GM18951 (cell line): ENCODE data around the gene LGR6.

Experiments used
- POLR2A ChIP-seq: IDR thresholded peaks from 4 replicates; pipeline ENCODE4 v1.6.1; 2011; ENCODE audit warnings: mild to moderate bottlenecking; ENCODE audit not compliant: insufficient read length, insufficient read depth; ENCODE audit errors: extremely low read depth
- in situ Hi-C: fragments of 300-500 bp; cut with MboI; formaldehyde crosslinking; loops from one replicate; pipeline ENCODE4 v1.12.0; 2022; ENCODE audit warnings: low sequenced_read_pairs, mixed read lengths, inconsistent platforms; ENCODE audit not compliant: unreplicated experiment

The LGR6 gene

GRCh38 chr1:202215472-202216130 is 22.0 kb downstream of the LGR6 start:
- TF ChIP-seq POLR2A, result no peak

GRCh38 chr1:202216691-202217090 is 23.1 kb downstream of the LGR6 start:
- TF ChIP-seq POLR2A, result no peak
- in situ Hi-C loops, result no loop called here

More at GRCh38 chr1:202215472-202216130, 22.0 kb downstream of the LGR6 start:
- in situ Hi-C loops, result no loop called here

DNA sequence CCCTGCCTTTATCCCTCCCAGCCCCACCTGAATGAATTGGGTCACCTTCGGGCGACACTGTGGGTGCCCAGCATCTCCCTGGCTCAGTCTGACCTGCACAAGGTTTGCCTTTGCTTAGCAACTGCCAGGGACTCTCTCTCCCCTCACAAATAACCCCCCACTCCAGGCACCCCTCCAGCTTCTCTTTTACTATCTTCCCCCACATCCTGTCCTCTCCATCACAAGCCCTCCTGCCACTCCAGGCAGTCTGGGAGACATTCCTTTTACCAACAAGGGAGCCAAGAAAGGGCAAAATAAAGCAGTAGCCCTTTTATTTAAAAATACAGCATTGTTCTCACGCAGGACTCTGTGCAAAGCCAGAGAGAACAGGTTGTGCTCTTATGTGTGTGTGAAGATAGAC is 23.9 kb downstream of the LGR6 start:
- in situ Hi-C loops, result no loop called here
- no peak for TF ChIP-seq POLR2A

DNA sequence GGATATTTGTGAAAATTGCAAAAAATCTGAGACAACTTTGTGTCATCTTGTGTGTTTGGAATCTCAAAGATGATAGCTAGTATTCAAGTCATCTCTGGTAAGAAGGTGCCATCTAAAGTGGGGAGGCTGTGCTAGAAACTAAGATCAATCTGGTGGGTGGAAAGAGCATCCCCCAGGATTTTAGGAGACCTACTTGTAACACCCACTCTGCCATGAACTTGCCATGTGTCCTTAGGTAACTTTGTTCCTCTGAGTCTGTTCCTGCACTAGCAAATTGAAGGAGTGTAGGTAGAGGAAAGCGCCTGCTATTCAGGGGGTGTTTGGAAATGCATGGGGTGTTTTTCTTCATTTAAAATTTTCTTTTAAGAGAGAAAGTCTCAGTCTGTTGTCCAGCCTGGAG is 24.4 kb downstream of the LGR6 start:
- in situ Hi-C loops, result no loop called here
- no peak for TF ChIP-seq POLR2A

DNA sequence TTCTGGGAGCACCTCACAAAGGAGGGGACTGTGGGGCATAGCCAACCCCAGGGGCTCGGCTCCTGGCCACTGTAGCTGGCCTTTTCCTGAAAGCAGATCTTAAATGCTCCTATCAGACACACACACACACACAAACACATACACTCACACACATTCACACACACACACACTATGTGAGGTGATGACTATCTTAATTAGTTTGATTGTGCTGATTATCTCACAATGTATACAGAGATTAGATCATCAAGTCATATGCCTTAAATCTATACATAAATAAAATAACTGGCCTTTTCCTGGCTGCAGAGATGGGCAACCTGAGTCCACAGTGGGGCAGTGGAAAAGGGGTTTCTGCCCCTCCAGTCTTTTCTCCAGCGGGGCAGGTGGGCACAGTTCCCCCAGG is 27.1 kb downstream of the LGR6 start:
- TF ChIP-seq POLR2A, result no peak
- in situ Hi-C loops, result no loop called here

GRCh38 chr1:202221911-202222909 is 28.6 kb downstream of the LGR6 start:
- TF ChIP-seq POLR2A, result no peak
- in situ Hi-C loops, result no loop called here

DNA sequence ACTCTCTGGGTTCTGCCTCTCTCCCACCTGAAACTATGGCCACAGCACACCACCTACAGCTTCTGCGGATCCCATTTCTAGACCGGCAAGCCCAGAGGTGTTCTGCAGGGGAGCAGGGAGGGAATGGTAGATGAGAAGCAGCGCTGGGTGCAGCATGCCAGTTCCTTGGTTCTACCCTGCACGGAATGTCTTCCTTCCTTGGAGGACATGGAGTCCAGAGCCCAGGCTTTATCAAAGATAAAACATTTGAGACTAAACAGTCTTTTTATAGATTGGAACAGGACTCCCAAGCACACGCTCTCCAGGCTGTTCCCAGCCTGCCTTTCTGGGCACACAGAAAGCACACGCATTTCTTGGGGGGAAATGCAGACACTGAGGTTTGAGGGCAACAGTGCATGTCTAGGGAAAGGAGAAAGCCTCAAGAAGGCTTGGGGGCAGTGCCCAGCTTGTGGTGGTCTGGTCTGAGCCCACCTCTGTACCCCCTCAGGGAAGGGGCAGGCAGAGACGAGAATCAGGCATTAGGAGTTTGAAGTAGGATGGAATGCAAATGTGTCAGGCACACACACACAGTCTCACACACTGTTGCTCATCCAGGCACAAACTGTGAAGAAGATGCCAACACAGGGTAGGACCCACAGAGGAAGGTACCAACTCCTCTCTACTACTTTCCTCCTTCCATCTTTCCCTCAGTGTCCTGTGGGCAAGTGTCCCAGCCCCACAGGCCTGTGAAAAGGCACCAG is 29.7 kb downstream of the LGR6 start:
- in situ Hi-C loops, result no loop called here

GRCh38 chr1:202224453-202224852 is 30.9 kb downstream of the LGR6 start:
- TF ChIP-seq POLR2A, result no peak
- in situ Hi-C loops, result no loop called here

More for the DNA sequence above, 29.7 kb downstream of the LGR6 start:
- TF ChIP-seq POLR2A, result no peak

GRCh38 chr1:202225131-202225530 is 31.5 kb downstream of the LGR6 start:
- TF ChIP-seq POLR2A, result no peak
- in situ Hi-C loops, result no loop called here

- in situ Hi-C loops, result no loop called here
These were observed 33.6 kb downstream of the LGR6 start for GRCh38 chr1:202227053-202227672.

GRCh38 chr1:202227997-202228401 is 34.4 kb downstream of the LGR6 start:
- in situ Hi-C loops, result no loop called here

More at GRCh38 chr1:202227053-202227672, 33.6 kb downstream of the LGR6 start:
- TF ChIP-seq POLR2A, result no peak

GRCh38 chr1:202228484-202229122 is 35.0 kb downstream of the LGR6 start:
- in situ Hi-C loops, result no loop called here
- no peak for TF ChIP-seq POLR2A

More at GRCh38 chr1:202227997-202228401, 34.4 kb downstream of the LGR6 start:
- no peak for TF ChIP-seq POLR2A
